ENCODE results near the gene CPNE2. TPM values are rescaled to one million over a fixed set of nuclear protein-coding genes. Genes with fewer than 3 reads are reported as not detected.

Gene CPNE2
- total RNA-seq, 1 donor from 2014 or later = 40.3 TPM

DNA sequence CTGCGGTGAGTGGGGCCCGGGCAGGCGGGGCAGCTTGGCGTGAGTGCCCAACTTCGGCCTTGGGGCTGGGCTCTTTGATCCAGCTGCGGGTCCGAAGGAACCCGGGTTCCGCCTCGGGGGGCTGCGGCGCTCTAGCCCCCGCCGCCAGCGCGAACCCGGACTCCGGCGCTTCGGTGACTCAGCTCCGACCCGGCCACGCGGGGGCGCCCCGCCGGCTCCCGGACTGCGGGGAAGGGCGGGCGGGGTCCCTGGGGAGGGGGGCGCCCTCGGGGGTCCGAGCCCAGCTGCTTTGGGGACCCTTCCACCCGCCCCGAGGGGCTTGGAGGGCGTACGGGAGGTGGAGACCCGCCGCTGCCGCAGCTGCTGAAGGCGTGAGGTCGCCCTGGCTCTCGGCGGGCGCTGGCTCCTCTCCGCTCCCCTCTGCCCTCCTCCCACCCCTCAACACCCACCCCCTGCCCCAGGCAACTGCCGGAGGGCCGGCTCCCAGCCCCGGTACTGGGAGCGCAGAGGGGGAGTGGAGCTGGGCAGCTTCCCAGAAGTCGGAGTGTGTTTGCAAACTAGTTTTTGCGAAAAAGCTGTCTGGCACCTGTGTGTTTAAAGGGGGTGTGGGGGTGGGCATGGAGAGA is 516 bp downstream of the CPNE2 start:
- H3K4me1 ChIP-seq = peaks cover 37% of the 10 kb centered on the region
- no peaks in the 10 kb centered on the region for H3K36me3 ChIP-seq
- TF ChIP-seq POLR2AphosphoS5 (IDR thresholded peaks at IDR 0.05; ENCODE audit: insufficient read depth in 1 of 2, low read depth in 1 of 2) (no peak), POLR2A (IDR thresholded peaks at IDR 0.05) (no peak)
- TF ChIP-seq, protein P1, sequence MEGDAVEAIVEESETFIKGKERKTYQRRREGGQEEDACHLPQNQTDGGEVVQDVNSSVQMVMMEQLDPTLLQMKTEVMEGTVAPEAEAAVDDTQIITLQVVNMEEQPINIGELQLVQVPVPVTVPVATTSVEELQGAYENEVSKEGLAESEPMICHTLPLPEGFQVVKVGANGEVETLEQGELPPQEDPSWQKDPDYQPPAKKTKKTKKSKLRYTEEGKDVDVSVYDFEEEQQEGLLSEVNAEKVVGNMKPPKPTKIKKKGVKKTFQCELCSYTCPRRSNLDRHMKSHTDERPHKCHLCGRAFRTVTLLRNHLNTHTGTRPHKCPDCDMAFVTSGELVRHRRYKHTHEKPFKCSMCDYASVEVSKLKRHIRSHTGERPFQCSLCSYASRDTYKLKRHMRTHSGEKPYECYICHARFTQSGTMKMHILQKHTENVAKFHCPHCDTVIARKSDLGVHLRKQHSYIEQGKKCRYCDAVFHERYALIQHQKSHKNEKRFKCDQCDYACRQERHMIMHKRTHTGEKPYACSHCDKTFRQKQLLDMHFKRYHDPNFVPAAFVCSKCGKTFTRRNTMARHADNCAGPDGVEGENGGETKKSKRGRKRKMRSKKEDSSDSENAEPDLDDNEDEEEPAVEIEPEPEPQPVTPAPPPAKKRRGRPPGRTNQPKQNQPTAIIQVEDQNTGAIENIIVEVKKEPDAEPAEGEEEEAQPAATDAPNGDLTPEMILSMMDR (IDR thresholded peaks at IDR 0.05) = peak in 1 of 3 experiments; percentile 34
- H3K4me3 ChIP-seq = peak overlapping the region; percentile 87 to 98
- intact Hi-C loops (cut with DNase I) = loop anchor here (5.0 kb wide), 1 partner anchor 74 kb away; no protein-coding TSS in a partner anchor
- H3K27ac ChIP-seq = peak overlapping the region; percentile 67
- DNase-seq (ENCODE audit: extremely low spot score in 2 of 2) = no peak
- no peaks in the 10 kb centered on the region for H3K27me3 ChIP-seq
- H3K9me3 ChIP-seq = no peaks in the 10 kb centered on the region

- no peak overlapping the region for H3K27ac ChIP-seq
- TF ChIP-seq, protein P1 (IDR thresholded peaks at IDR 0.05) = no peak
- TF ChIP-seq POLR2AphosphoS5 (IDR thresholded peaks at IDR 0.05; ENCODE audit: insufficient read depth in 1 of 2, low read depth in 1 of 2) = peak in 1 of 2 donors; percentile 19
- no peaks in the 10 kb centered on the region for H3K9me3 ChIP-seq
- no peaks in the 10 kb centered on the region for H3K27me3 ChIP-seq
- H3K36me3 ChIP-seq = no peaks in the 10 kb centered on the region
- H3K4me1 ChIP-seq = peaks cover 42% of the 10 kb centered on the region
- DNase-seq (ENCODE audit: extremely low spot score in 2 of 2) = no peak
- peak overlapping the region; percentile 87 to 98 for H3K4me3 ChIP-seq
- intact Hi-C loops (cut with DNase I) = loop anchor here (5.0 kb wide), 1 partner anchor 73 kb away; no protein-coding TSS in a partner anchor
Measured at GRCh38 chr16:57093666-57094564, 1.5 kb downstream of the CPNE2 start.

- intact Hi-C loops (cut with DNase I) = loop anchor here (5.0 kb wide), 1 partner anchor 72 kb away; no protein-coding TSS in a partner anchor
- Histone ChIP-seq H3K9me3 (no peaks in the 10 kb centered on the region), H3K36me3 (no peaks in the 10 kb centered on the region), H3K27ac (no peak overlapping the region), H3K27me3 (no peaks in the 10 kb centered on the region), H3K4me3 (no peak overlapping the region), H3K4me1 (peaks cover 45% of the 10 kb centered on the region)
- TF ChIP-seq POLR2AphosphoS5 (IDR thresholded peaks at IDR 0.05; ENCODE audit: insufficient read depth in 1 of 2, low read depth in 1 of 2) (no peak), POLR2A (IDR thresholded peaks at IDR 0.05) (no peak)
- TF ChIP-seq, protein P1 (IDR thresholded peaks at IDR 0.05) = no peak
- DNase-seq (ENCODE audit: extremely low spot score in 2 of 2) = no peak
Measured at GRCh38 chr16:57094911-57095310, 2.5 kb downstream of the CPNE2 start.

GRCh38 chr16:57096192-57096591 is 3.8 kb downstream of the CPNE2 start:
- Histone ChIP-seq H3K27ac (no peak overlapping the region), H3K27me3 (no peaks in the 10 kb centered on the region), H3K9me3 (no peaks in the 10 kb centered on the region), H3K4me3 (no peak overlapping the region), H3K4me1 (peaks cover 47% of the 10 kb centered on the region), H3K36me3 (no peaks in the 10 kb centered on the region)
- TF ChIP-seq, protein P1 (IDR thresholded peaks at IDR 0.05) = no peak
- intact Hi-C loops (cut with DNase I) = no loop called here
- no peak for DNase-seq (ENCODE audit: extremely low spot score in 2 of 2)

All from vagina (tissue), 2 donors.